ENCODE measurements around the gene METTL3.
A peak's percentile ranks its signal among the peaks of the same experiment; 100 is the strongest.
"Not testable (repeated sequence)": the region's sequence is repeated elsewhere in the genome, so short reads cannot be mapped to it uniquely, and the experiment has no call there.

The METTL3 gene

GRCh38 chr14:21510735-21511657 is at the start of gene METTL3:
METTL3 (minus strand) TSS chr14:21511340; CDS start chr14:21511223, 117 bp downstream.
- peak; percentile 99 for DNase-seq (ENCODE audit: low spot score)

DNA sequence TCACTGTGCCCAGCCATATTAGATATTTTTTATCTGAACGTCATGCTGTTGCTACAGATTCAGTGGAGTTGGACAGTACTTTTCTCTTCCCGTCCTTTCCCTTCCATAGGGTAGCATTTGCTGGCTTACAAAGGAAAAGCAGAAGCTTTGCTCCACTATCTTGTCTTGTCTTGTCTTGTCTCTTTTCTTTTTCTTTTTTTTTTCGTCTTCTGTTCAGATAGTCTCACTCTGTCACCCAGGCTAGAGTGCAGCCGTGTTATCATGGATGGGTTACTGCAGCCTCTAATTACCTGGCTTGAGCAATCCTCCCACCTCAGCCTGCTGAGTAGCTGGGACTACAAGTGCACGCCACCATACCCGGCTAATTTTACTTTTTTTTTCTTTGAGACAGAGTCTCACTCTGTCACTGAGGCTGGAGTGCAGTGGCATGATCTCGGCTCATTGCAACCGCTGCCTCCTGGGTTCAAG is 47.6 kb upstream of the METTL3 start:
- no peak for DNase-seq (ENCODE audit: low spot score)

- DNase-seq (ENCODE audit: low spot score) = peak; percentile 85
These were observed 46.2 kb upstream of the METTL3 start for GRCh38 chr14:21557084-21557901.

DNA sequence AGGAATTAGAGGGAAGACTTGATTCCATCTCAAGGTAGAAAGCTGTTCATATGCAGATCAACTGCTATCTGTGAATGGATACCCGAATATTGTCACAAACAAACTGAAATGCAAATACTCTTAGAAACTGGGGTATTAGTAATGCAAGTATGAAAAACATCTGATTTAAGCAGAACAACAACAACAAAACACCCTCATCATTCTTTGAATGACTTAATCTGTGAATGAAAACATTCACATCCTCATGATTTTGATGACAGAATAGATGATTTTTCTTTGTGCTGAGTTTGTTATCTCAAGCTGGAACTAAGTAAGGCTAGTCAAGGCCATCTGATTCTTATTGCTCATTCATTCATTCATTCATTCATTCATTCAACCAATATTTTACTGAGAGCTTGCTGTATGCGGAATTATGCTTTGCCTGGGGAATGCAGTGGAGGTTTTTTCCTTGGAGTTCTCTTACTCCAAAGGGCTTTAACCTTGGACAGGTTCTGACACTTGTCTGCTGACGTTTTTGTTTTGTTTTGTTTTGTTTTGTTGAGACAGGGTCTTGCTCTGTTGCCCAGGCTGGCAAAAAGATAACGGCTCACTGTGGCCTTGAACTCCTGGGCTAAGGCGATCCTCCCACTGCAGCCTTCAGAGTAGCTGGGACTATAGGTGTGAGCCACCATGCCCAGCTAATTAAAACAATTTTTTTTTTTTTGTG is 45.4 kb upstream of the METTL3 start:
- DNase-seq (ENCODE audit: low spot score) = no peak

DNA sequence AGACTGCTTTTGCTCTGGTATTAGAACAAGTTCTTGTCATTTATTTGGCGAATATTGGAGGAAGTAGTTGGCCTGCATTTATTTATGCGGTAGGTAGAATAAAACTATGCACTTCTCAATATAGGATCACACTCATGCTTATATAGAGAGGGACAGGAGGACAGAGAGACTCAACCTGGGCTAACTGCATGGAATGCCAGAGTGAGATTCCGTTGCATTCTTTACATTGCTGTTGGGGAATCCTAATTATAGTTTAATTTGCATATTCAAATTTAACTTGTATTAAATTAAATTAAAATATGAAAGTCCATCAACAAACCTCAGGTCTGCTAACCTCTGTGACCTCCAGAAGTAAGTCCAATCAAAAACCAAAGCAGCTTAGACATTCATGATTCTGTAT is 42.1 kb upstream of the METTL3 start:
- no peak for DNase-seq (ENCODE audit: low spot score)

- DNase-seq (ENCODE audit: low spot score) = not testable (repeated sequence)
These were observed 33.4 kb upstream of the METTL3 start for GRCh38 chr14:21544588-21544987.

- DNase-seq (ENCODE audit: low spot score) = no peak
These were observed 32.8 kb upstream of the METTL3 start for GRCh38 chr14:21543963-21544362.

DNA sequence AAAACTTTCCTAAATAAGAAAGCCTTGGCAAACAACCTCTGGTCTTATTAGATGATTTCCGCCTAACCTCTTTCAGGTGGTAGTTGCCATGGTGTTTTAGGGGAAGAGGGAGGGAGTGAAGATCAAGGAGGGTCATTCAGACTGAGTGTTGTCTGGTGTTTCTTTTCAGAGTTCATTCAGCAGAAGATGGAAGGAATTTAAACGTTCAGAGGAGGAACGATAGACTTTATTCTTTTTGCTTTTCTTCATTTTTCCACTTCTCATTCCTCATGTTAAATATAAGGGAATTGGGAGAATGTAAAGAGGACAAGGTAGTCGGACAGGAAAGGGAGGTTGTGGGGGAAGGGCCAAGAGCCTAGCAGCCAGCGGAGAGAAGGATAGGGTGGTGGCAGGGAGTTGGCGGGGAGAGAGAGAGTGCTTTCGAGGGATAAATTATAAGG is 32.4 kb upstream of the METTL3 start:
- DNase-seq (ENCODE audit: low spot score) = no peak

DNA sequence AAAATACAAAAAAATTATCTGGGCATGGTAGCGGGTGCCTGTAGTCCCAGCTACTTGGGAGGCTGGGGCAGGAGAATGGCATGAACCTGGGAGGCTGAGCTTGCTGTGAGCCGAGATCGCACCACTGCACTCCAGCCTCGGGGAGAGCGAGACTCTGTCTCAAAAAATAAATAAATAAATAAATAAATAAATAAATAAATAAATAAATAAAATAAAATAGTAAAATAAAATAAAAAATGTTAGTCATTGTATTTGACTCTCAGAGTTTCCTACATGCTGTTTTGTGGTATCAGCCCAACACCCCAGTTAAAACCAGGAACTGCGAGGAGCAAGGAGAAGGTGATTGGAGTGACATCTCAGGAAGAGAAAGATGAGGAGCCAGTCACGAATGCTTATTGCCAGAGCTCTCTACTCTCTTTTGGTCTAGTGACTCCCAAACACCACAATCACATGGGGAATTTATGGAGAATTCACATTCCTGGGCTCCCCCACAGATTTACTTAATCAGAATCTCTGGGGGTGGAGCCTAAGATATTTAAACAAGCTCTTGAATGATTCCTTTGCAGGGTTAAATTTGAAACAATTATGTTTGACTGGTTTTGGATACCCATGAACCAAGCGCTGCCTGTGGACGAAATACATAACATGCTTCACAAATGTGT is 30.4 kb upstream of the METTL3 start:
- DNase-seq (ENCODE audit: low spot score) = no peak

- peak; percentile 33 for DNase-seq (ENCODE audit: low spot score)
These were observed 28.2 kb upstream of the METTL3 start for GRCh38 chr14:21539189-21539940.

- no peak for DNase-seq (ENCODE audit: low spot score)
These were observed 25.9 kb upstream of the METTL3 start for GRCh38 chr14:21537090-21537424.

DNA sequence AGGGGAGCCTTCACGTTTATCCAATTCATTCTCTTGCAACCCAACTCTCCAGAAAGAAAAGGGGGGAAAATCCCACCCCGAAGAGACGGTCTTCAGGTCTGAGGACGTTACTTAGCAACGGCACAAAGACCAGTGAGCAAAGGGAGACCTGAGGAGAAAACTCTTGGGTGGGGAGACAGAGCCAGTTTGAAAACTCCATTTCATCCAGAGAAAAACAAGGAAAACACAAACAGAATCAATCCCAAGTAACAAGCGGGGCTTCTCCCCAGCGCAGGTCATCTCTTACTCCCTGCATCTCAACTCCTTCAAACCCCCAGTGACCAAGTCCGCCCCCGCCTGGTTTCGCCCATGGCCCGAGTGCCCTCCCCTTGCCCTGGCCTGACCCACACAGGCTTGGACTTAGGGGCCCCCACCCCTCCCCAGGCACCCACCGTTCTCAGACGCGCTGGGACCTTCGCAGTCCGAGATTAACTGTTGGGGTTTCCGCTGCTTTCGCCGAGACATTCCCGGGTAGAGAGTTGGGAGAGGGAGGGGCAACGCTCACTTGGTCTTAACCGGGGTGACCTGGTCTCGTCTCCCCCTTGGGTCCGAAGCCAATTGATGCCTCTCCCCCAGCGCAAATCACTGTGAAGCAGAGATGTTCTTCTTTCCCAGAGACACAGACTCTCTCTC is 25.4 kb upstream of the METTL3 start:
- no peak for DNase-seq (ENCODE audit: low spot score)

DNA sequence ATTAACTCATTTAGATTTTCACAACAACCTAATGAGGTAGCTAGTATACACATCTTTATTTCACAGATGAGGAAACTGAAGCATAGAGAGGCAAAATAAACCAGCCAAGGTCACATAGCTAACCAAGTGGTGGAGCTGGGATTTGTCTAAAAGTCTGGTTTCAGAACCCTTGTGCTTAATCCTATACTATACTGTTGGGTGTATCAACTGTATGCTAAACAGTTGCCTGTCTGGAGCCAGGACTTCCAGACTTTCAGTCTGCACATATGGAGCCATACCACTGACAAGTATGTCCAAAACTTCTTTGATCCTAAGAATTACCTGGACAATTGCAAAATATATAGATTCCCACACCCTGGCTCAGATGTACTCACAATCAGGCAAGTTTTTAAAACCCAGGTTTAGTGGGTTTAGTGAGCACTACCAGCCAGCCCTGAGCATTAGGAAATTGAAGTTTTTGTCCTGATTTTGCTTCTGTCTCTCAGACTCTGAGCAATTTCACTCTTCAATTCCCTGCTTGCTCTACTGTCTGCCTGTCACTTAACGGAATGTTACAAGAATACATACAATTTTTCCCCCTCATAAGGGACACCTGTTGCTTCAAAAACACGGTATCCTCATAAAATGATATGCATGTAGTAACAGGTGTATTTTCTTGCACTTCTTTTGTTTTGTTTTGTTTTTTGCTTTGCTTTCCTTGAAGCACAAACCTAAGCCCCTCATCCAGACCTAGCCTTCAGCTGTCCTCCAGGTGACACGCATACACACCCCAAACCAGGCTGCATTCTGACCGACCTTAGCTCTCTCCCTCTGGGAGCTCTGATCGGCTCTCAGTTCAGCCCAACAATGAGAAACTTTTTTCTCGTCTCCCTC is 24.6 kb upstream of the METTL3 start:
- no peak for DNase-seq (ENCODE audit: low spot score)

DNA sequence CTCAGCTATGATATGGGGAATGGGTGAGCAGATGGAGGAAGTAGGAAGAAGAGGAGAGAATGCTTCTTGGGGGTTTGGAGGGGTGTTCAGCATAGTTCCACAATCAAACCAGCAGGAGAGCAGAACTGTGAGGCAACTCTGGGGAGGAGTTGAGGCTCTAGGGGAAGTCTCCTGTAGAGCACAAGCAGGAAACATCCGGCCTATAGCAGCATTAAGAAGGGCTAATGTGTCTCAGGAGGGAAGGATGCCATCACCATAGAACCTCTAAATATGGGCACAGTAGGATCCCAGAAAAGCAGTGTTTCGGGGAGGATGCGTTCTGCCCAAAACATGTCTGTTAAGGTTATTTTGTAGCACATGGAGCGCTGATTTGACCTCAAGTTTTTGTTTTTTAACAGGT is 23.4 kb upstream of the METTL3 start:
- no peak for DNase-seq (ENCODE audit: low spot score)

GRCh38 chr14:21533294-21533693 is 22.2 kb upstream of the METTL3 start:
- no peak for DNase-seq (ENCODE audit: low spot score)

DNA sequence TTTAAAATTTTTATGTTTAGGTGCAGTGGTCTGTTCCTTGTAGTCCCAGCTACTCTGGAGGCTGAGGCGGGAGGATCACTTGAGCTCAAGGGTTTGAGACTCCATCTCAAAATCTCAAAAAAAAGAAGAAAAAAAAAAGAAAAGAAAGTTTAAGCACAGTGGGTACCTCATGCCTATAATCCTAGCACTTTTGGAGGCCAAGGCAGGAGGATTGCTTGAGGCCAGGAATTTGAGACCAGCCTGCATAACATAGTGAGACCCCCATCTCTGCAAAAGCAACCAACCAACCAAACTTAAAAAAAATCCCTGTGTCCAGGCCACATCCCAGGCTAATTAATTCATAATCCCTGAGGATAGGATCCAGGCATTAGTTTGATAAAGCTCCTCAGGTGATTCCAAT is 18.4 kb upstream of the METTL3 start:
- no peak for DNase-seq (ENCODE audit: low spot score)

- DNase-seq (ENCODE audit: low spot score) = no peak
These were observed 17.5 kb upstream of the METTL3 start for GRCh38 chr14:21528381-21529348.

- no peak for DNase-seq (ENCODE audit: low spot score)
These were observed 16.2 kb upstream of the METTL3 start for GRCh38 chr14:21527318-21527679.

All from putamen (tissue), 1 donor.